NCI-H82 (cell line): Measurements from ENCODE around the gene GJD2.

ENCODE experiments used
- DNase-seq: peaks from one replicate; lab custom pipeline; 2025; lab: John Stamatoyannopoulos, UW

GJD2 gene

GRCh38 chr15:34773013-34773412 lies 18.2 kb upstream of the GJD2 start:
- no peak for DNase-seq

GRCh38 chr15:34772312-34772711 lies 17.5 kb upstream of the GJD2 start:
- no peak for DNase-seq

- DNase-seq = no peak
Measured at GRCh38 chr15:34769711-34770110, 14.9 kb upstream of the GJD2 start.

- DNase-seq = no peak
Measured at GRCh38 chr15:34768530-34768929, 13.7 kb upstream of the GJD2 start.

GRCh38 chr15:34765741-34766140 lies 10.9 kb upstream of the GJD2 start:
- DNase-seq = no peak

GRCh38 chr15:34760909-34761308 lies 6.1 kb upstream of the GJD2 start:
- peak; percentile 87 for DNase-seq

GRCh38 chr15:34759992-34760391 lies 5.2 kb upstream of the GJD2 start:
- DNase-seq = no peak

GRCh38 chr15:34759347-34759746 lies 4.5 kb upstream of the GJD2 start:
- DNase-seq = peak; percentile 31

GRCh38 chr15:34757262-34757661 lies 2.5 kb upstream of the GJD2 start:
- peak; percentile 10 for DNase-seq

- peak; percentile 54 for DNase-seq
Measured at GRCh38 chr15:34755419-34755773, 598 bp upstream of the GJD2 start.

GRCh38 chr15:34754171-34754601 lies 612 bp downstream of the GJD2 start:
- peak; percentile 72 for DNase-seq

- DNase-seq = peak; percentile 10
Measured at GRCh38 chr15:34753236-34753894, 1.4 kb downstream of the GJD2 start.

GRCh38 chr15:34749691-34750090 lies 5.1 kb downstream of the GJD2 start:
- no peak for DNase-seq

- DNase-seq = no peak
Measured at GRCh38 chr15:34739346-34739745, 15.5 kb downstream of the GJD2 start.

GRCh38 chr15:34738002-34738401 lies 16.8 kb downstream of the GJD2 start:
- no peak for DNase-seq

GRCh38 chr15:34737477-34737876 lies 17.3 kb downstream of the GJD2 start:
- DNase-seq = peak; percentile 15

- DNase-seq = peak; percentile 71
Measured at GRCh38 chr15:34734303-34734702, 20.5 kb downstream of the GJD2 start.

GRCh38 chr15:34733621-34734020 lies 21.2 kb downstream of the GJD2 start:
- DNase-seq = no peak

GRCh38 chr15:34732430-34732829 lies 22.4 kb downstream of the GJD2 start:
- no peak for DNase-seq

GRCh38 chr15:34730701-34731100 lies 24.1 kb downstream of the GJD2 start:
- no peak for DNase-seq

GRCh38 chr15:34729886-34730285 lies 24.9 kb downstream of the GJD2 start:
- DNase-seq = no peak

- DNase-seq = no peak
Measured at GRCh38 chr15:34729056-34729455, 25.7 kb downstream of the GJD2 start.

- no peak for DNase-seq
Measured at GRCh38 chr15:34726406-34727100, 28.2 kb downstream of the GJD2 start.

GRCh38 chr15:34725556-34725955 lies 29.2 kb downstream of the GJD2 start:
- DNase-seq = no peak
